ENCODE measurements around the gene RNH1.
"Not testable (repeated sequence)": the region's sequence is repeated elsewhere in the genome, so short reads cannot be mapped to it uniquely, and the experiment has no call there.

RNH1 gene

DNA sequence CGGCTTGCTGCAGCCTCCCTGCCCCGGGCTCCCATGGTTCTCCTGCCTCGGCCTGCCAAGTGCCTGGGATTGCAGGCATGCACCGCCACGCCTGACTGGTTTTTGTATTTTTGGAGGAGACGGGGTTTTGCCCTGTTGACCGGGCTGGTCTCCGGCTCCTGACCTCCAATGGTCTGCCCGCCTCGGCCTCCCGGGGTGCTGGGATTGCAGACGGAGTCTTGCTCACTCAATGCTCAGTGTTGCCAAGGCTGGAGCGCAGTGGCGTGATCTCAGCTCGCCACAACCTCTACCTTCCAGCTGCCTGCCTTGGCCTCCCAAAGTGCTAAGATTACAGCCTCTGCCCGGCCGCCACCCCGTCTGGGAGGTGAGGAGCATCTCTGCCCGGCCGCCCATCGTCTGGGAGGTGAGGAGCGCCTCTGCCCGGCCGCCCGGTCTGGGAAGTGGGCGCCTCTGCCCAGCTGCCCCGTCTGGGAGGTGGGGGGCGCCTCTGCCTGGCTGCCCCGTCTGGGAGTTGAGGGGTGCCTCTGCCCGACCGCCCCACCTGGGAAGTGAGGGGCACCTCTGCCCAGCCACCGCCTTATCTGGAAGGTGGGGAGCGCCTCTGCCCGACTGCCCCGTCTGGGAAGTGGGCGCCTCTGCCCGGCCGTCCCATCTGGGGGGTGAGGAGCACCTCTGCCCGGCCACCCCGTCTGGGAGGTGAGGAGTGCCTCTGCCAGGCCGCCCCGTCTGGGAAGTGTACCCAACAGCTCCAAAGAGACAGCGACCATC lies 10.1 kb upstream of the RNH1 start:
- not testable (repeated sequence) for DNase-seq

DNA sequence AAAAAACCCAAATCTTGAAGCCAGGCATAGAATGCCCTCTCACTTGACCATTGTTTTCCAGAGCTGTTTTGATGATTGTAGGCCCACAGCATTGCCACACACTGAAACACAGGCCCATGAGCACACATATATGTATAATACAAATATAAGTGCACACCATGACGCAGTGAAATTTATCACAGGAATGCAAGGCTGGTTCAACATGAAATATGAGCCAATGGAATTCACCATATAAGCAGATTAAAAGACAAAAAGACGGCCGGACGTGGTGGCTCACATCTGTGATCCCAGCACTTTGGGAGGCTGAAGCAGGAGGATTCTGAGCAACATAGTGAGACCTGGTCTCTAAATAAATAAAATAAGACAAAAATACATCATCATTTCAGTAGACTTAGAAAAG lies 9.4 kb upstream of the RNH1 start:
- DNase-seq: no peak

DNA sequence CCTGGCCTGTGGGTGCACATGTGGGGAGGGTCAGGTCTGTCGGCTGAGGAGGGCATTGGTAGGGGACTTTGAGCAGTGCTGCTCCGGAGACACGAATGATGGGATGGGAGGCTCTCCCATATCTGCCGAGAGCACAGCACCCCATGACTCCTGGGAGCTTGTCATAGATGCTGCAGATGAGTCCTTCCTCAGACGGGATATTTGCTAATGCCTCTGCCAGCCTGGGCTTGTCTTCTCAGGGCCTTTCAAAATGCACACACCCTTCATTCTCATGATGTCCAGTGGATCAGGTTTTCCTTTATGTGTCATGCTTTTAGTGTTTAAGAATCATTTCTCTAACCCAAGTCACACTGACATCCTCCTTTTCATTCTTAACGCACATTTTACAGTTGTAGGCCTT lies 8.1 kb upstream of the RNH1 start:
- no peak for DNase-seq

DNA sequence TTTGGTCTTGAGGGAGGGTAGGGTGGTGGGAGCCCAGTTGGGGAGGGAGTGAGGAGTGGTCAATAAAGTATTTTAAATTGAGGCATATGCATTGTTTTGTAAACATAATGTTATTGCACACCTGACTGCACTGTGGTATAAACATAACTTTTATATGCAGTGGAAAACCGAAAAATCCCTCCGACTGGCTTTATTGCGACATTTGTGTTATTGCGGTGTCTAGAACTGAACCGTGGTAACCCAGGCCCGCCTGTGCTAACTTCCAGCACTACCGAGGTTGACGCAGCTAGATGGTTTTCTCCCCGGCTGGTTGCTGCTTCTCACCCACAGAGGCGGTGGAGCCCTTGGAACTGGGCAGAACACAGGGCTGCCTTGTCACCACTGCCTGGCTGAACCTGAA lies 7.6 kb upstream of the RNH1 start:
- no peak for DNase-seq

DNA sequence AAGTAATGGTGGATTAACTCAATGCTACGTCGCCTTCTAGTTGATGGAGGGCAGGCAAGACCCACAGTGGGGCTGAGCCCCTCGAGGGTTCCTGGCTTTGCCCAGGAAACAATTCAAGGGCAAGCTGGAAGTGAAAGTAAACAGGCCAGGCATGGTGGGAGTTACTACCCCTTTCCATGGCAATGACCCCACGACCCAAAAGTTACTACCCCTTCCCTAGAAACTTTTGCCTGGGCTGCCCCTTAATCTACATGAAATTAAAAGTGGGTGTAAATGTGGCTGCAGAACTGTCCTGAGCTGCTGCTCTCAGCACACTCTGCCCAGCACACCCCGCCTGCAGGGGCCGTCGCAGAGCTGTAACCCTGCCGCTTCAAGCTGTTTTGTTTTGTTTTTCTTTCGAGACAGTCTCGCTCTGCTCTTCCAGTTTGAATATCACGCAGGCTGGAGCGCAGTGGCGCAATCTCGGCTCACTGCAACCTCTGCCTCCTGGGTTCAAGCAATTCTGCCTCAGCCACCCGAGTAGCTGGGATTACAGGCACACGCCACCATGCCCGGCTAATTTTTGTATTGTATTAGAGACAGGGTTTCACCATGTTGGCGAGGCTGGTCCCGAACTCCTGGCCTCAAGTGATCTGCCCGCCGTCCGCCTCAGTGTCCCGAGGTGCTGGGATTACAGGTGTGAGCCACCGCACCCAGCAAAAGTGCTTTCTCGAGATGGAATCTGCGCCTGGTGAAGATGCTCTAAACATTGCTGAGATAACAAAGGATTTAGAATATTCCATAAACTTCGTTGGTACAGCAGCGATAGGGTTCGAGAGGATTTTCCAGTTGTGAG lies 5.9 kb upstream of the RNH1 start:
- no peak for DNase-seq

DNA sequence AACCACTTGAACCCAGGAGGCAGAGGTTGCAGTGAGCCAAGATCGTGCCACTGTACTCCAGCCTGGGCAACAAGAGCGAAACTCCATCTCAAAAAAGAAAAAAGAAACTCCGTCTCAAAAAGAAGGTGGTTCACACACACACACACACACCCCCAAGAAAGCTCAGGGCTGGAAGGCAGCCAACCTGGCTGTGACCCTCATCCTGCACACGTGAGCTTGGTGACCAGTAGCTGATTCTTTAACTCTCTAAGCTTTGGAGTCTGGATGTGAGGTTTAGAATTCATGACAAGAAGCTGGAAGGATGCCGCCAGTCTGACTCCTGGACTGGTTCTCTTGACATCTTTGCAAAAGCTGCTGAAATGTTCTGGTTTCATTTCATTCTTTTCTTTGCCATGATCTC lies 1.9 kb upstream of the RNH1 start:
- no peak for DNase-seq

DNA sequence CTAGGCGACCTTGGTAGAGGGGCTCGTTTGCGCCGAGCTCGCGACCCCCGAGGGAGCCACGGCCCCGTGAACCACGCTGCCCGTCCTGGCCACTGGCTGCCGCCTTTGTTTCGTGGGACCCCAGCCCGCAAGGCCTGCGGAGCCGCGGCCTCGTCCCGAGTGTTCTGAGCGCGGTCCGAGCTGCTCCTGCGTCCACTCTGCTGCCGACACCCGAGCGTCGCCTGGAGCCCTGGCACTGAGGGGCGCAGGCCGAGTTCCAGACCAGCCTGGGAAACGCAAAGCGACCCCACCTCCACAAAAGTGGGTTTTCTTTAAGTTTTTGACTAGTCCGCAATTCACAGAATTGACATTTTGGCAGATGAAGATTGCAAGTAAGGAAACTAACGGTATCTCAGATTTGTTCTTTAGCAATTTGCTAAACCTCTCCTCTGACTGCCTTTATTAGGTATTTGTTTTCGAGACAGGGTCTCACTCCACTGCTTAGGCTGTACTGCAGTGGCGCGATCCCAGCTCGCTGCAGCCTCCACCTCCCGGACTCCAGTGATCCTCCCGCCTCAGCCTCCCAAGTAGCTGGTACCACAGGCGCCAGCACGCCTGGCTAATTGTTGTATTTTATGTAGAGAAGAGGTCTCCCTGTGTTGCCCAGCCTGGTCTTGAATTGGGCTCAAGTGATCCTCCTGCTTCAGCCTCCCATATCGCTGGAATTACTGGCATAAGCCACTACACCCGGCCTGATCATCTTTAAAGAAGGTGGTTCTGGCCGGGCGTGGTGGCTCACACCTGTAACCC lies 879 bp upstream of the RNH1 start:
- DNase-seq: no peak

DNA sequence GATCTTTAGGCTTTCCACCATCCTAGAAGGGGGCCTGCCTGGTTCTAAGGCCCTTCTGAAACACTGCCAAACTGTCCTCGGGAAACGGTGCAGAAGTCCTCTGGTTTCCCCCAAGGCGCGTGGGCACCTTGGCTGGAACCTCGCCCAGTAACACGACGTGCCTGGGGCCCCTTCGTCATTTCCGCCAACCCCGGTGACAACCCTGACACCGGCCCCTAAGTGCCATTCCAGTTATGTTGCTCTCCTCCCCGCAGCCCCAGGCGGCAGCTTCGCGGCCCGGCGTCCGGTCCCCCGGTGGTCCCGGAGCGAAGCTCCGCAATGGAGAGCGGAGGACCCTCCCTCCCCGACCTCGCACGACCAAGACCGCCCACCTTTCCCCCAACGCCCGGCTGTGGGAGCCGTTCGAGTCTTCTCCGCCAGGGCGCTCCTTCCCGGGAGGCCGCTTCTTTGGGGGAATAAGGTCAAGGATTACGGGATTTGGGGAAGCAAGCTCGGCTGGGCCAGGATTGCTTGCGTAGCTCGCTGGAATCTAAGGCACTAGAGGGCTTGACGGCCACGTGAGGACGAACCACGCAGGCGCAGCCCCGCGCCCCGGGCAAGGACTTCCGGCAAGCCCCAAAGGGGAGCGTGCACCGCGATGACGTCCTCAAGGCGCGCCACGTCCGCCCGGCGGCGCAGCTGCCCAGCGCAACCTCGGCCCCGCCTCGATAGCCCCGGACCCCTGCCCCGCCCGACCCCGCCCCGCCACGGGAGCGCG lies 626 bp downstream of the RNH1 start:
- DNase-seq: peak; percentile 93

DNA sequence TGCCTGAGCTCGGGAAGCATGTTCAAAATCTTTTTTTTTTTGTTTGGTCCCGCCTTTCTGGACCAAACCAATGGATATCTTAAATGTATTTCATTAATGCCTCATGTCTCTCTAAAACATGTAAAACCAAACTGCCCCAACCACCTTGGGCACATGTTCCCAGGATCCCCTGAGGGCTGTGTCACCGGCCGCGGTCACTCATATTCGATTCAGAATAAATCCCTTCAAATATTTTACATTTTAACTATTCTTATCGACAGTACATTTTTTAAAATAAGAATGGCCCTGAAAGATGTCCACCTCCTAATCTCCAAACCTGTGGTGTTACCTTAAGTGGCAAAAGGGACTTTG lies 2.1 kb downstream of the RNH1 start:
- DNase-seq: no peak

DNA sequence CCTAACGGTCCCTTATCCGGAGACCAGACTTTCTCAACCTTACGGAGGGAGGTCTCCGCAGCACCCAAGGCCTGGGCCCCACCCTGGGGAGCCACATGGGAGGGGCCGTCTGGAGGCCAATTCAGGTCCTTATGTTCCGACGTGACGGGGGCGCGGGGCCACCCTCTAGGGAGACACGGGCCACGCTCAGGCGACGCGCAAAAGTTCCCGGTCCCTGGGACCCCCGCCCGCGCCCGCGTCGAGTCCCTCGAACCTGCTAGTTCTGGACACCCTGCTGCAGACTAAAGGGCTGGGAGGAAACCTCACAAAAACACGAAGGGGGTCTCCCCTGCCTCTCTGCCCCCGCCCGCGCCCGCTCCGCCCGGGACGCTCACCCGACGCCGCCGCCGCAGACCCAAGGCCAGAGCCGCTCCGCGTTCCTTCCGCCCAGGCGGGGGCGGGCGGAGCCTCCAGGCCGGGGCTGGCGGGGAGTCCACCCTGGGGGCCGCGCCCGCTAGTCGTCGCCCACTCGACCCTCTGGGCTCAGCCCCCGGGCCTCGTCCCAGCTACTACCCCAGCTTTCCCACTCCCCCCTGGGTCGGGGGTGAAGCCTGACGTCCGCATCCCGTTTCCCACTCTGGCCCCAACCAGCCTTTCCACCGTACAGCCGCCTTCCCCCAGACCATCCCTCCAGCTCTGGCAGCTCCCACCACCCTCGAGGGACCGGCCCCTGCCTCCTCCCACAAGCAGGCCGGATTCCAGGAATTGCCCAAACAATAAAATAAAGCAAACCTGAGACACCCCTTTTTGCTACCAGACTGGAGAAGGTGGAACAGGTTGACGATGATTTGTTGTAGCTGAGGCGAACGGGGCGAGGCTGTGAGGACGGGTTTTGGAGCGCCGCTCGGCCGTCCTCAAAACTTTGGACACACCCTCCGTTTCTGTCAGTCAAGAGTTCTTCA lies 2.7 kb downstream of the RNH1 start:
- DNase-seq: no peak

DNA sequence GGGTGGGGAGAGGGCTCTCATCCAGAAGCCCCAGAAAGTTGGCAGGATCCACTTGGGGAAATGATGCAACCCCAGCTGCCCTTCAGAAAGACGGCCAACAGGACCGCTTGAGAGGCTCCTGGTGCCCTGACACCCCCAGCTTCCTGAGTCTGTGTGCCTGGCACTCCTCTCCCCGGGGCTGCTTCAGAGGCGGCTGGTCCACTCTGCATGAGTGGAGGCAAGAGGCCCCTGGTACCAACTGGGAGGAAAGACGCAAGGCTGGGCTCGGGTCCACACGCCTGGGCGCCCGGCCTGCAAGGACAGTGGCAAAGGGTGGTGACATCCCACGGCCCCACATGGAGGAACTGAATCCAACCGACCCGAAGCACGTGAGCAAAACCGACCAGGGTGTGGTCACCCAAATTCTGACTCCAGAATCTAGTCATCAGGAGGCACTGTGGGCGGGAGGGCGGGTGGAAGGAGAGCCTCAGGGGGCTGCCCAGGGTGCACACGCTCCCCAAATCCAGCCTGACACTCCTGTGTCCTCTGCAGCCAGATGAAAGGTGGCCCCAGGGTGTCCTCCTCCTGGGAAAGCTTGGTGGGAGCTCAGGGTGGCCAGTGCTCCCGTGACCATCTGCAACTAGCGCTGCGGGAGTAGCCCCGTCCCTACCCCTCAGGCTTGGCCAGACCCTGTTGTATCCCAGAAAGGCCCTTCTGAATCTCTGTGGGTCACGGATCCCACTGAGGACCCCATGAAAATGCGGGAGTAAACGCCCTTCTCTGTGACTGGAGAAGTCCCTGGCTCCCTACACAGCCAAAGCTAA lies 3.7 kb downstream of the RNH1 start:
- no peak for DNase-seq

DNA sequence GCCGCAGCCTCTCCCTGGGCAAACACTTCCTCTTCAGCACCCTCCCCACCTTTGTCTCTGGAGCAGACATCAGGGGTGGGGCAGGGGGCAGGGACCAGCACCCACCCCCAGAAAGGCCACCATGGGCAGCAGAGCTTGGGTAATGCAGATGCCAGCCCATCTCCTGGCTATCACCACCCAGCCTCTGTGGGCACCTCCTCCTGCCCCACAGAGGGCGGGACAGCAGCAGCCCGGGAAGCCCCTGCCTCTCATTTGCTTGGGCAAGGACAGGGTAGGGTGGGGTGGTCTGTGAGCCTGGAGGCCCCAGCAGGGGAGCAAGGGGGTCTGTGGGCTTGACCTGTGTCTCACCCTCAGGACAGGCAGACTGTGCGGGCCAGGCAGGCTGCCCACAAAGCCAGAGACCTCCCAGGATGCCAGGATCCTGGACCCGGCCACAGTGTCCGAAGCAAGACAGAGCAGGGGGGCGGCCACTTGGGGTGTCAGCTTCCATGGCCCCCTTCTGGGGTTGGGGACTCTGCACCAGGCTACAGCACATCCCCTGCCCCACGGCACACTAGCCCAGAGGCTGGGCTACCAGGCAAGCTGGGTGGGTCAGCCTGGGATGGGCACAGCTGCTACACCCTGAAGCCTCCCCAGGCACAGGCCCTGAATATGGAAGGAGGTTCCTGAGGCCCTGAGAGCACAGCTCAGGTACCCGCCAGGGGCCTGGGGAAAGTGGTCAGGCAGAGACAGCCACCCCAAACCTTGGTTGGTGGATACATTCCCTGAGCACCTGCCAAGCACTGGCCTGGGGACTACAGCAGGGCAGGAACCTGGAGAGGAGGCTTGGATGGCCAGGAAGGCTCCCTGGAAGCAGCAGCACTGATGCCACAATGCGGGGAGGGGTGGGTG lies 4.5 kb downstream of the RNH1 start:
- no peak for DNase-seq

DNA sequence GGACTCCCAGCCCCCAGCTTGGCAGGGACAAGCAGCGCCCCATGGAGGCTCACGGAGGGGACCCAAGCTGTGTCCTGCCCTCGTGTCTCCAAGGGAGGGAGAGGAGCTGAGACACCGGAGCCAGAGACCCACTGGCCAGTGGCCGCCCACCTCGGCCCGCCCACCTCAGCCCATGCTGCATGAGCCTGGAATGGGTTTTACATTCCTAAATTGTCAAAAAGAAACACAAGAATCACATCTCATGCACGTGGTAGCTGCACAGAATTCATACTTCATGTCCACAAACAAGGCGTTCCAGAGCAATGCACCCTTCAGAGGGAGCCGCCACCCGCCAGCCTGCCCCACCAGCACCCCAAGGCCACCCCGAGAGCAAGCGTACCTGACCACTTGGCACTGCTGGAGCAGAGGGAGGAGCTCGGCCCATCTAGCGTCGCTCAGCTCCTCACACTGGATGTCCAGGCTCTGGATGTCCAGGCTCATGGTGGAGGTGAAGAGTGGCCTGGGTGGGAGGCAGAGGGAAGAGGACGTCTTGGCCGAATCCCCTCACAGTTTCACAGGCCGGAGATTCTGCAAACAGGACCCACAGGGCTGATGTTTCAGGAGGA lies 5.3 kb downstream of the RNH1 start:
- no peak for DNase-seq

DNA sequence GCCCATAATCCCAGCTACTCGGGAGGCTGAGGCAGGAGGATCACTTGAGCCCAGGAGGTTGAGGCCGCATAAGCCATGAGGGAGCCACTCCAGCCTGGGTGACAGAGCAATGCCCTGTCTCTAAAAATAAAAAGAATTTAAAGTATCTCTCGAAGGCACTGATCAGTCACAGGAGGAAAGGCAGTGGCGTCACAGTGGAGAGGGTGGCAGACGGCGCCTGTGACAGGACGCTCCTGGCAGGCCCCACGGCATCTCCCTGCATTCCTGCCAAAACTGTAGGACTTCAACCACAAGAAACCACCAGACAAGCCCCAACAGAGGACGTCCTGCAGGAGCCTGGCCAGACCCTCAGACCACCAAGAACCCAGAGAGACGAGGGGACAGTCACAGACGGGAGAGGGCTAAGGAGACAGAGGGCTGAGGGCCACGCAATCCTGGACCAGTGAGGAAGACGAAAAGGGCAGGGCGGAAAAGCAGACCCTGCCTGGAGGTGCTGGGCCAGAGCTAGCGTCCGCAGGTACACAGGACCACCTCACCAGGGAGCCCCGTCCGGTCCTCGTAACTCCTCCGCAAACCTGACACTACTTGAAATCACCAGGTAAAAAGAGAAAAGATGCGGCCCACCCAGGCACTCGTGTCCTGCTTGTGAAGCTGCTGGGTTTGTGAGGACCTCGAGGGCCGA lies 5.9 kb downstream of the RNH1 start:
- DNase-seq: no peak

DNA sequence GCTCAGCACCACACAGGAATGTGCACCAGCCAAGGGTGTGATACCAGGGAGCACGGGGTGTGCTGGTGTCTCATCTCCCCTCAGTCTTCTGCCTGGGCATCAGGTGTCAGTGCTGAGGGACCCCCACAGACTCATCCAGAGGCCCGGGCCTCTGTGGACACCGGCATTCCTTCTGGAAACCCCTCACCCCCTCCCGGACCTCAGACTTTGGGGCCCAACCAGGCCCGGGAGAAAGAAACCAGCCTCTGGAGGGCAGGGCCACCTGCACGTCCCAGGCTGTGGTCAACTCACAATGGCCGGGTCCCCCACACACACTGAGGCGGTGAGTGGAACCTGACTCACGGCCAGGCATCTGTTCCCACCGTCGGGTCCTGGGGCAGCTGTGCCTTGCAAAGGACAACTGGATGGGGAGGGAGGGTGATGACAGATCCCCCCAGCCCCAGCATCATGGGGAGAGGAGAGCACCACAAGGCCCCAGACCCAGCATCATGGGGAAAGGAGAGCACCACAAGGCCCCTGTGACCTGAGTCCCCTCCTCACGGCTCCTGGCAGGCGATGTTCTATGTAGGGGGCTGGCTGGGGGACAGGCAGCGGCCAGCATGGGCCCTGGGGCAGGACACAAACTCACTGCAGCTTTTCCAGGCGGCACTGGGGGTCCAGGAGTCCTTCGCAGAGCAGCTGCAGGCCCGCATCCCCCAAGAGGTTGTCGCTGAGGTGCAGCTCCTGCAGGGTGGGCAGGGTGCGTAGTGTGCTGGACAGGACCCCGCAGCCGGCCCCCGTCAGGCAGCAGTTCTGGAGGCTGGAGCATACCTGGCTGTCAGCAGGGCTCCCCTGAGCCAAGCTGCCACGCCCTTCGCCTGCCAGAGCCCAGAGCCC lies 7.6 kb downstream of the RNH1 start:
- no peak for DNase-seq

DNA sequence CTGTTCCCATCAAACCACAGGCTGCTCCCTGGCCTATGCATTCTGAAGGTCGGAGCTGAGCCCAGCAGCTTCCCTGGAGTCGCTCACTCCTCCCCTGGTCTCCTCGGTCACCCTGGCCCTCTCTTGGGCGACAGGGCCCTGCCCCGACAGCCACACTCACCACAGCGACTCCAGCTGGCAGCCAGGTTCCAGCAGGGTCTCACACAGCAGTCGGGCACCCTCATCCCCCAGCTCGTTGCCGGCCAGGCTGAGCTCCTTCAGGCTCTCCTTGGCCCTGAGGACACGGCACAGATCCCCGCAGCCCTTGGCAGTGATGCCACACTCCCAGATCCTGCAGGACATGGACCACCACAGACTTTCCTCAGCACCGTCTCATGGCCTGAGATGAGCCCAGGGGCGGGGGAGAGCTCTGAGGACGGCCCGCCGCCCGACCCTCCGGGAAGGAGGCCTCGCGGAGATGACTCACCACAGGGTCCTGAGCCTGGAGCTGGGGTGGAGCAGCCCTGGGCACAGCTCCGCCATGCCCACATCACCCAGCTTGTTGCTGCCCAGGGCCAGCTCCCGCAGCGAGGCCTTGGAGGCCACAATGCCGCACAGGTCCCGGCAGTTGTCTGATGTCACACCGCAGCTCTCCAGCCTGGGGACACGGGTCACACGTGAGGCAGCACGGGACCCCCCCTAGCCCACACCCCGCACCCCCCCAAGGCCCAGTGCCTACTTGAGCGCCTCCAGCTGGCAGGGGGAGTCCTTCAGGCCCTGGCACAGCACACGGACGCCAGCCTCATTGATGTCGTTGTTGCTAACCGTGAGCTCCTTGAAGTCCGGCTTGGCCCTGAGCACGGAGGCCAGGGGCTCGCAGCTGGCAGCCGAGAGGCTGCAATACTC lies 8.5 kb downstream of the RNH1 start:
- DNase-seq: no peak

Measured in DMS153 (cell line).